ENCODE measurements around the gene DRD4. TPM values are rescaled to one million over a fixed set of nuclear protein-coding genes. Genes with fewer than 3 reads are reported as not detected.
A peak's percentile ranks its signal among the peaks of the same experiment; 100 is the strongest.

Gene DRD4
- total RNA-seq, 2 experiments from 2014 or later = 0.88 to 0.89 TPM

DNA sequence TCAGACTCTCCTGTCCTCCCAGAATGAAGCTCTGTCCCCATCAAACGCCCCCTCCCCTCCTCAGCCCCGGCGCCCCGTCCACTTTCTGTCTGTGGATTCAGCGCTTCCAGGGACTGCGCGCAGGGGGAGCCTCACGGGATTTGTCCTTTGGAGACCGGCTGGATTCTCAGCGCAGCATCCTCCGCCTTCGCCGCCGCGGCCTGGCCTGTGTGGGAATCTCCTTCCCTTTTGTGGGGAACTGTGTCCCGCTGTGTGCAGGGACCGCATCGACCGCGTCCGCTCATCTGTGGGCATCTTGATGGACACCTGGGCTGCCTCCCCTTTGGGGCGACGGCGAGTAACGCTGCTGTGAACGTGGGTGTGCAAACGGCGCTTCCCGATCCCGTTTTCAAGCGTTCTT lies 9.0 kb upstream of the DRD4 start:
- no peak for DNase-seq

DNA sequence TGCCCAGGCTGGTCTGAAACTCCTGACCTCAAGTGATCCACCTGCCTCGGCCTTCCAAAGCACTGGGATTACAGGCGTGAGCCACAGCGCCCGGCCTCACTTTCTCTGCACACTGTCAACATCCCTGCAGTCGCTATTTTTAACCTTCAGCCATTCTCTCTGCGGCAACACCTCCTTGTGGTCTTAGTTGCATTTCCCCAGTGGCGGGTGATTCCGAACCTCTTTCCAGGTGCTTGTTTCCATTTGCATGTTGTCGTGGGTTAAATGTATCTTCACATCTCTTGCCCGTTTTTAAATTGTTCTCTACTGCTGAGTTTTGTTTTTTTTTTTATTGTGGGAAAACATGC lies 7.9 kb upstream of the DRD4 start:
- CTCF ChIA-PET = no interaction called here

More for the DNA sequence above, 9.0 kb upstream of the DRD4 start:
- peak overlapping the region; percentile 14 for H3K27ac Mint-ChIP-seq
- CTCF ChIA-PET = no interaction called here
- intact Hi-C loops (cut with micrococcal nuclease) = no loop called here
- peak overlapping the region; percentile 15 for H3K4me3 Mint-ChIP-seq
- POLR2A ChIA-PET = interaction anchor here (1.5 kb wide), 1 partner anchor 12 kb away, joined by 4 read pairs; the partner anchor contains the start of gene IRF7
- peaks cover 2% of the 10 kb centered on the region for H3K36me3 Mint-ChIP-seq (ENCODE audit: low read depth)
- no peak for ATAC-seq
- no peaks in the 10 kb centered on the region for H3K9me3 Mint-ChIP-seq
- TF ChIP-seq, protein P1, sequence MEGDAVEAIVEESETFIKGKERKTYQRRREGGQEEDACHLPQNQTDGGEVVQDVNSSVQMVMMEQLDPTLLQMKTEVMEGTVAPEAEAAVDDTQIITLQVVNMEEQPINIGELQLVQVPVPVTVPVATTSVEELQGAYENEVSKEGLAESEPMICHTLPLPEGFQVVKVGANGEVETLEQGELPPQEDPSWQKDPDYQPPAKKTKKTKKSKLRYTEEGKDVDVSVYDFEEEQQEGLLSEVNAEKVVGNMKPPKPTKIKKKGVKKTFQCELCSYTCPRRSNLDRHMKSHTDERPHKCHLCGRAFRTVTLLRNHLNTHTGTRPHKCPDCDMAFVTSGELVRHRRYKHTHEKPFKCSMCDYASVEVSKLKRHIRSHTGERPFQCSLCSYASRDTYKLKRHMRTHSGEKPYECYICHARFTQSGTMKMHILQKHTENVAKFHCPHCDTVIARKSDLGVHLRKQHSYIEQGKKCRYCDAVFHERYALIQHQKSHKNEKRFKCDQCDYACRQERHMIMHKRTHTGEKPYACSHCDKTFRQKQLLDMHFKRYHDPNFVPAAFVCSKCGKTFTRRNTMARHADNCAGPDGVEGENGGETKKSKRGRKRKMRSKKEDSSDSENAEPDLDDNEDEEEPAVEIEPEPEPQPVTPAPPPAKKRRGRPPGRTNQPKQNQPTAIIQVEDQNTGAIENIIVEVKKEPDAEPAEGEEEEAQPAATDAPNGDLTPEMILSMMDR (IDR thresholded peaks at IDR 0.05) = no peak
- H3K27me3 Mint-ChIP-seq = peaks cover 21% of the 10 kb centered on the region
- peaks cover 22% of the 10 kb centered on the region for H3K4me1 Mint-ChIP-seq (ENCODE audit: low read depth)

DNA sequence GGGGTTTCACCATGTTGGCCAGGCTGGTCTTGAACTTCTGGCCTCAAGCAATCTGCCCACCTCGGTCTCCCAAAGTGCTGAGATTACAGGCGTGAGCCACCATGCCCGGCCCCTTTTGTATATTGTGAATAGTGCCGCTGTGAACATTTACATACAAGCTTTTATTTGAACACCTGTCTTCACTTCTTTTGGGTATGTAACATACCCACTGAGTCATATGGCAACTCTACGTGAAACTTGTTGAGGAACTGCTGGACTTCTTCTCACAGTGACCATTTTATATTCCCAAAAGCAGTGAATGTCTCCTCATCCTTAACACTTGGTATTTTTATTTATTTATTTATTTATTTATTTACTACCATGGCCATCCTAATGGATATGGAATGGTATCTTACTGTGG lies 6.2 kb upstream of the DRD4 start:
- ChIA-PET POLR2A (interaction anchor here (1.3 kb wide), 1 partner anchor 19 kb away, joined by 3 read pairs; no protein-coding TSS in a partner anchor), CTCF (no interaction called here)
- Mint-ChIP-seq H3K9me3 (no peaks in the 10 kb centered on the region), H3K27ac (no peak overlapping the region), H3K36me3 (ENCODE audit: low read depth) (peaks cover 2% of the 10 kb centered on the region), H3K4me1 (ENCODE audit: low read depth) (peaks cover 22% of the 10 kb centered on the region), H3K4me3 (no peak overlapping the region), H3K27me3 (peaks cover 25% of the 10 kb centered on the region)
- no peak for DNase-seq
- no peak for ATAC-seq
- TF ChIP-seq, protein P1 (IDR thresholded peaks at IDR 0.05) = no peak
- intact Hi-C loops (cut with micrococcal nuclease) = no loop called here

More for the DNA sequence above, 7.9 kb upstream of the DRD4 start:
- Mint-ChIP-seq H3K27ac (peak overlapping the region; percentile 60), H3K4me3 (peak overlapping the region; percentile 33), H3K36me3 (ENCODE audit: low read depth) (peaks cover 2% of the 10 kb centered on the region), H3K9me3 (no peaks in the 10 kb centered on the region), H3K27me3 (peaks cover 21% of the 10 kb centered on the region), H3K4me1 (ENCODE audit: low read depth) (peaks cover 22% of the 10 kb centered on the region)
- peak; percentile 49 for ATAC-seq
- intact Hi-C loops (cut with micrococcal nuclease) = no loop called here
- peak; percentile 49 for DNase-seq
- POLR2A ChIA-PET = no interaction called here
- TF ChIP-seq, protein P1 (IDR thresholded peaks at IDR 0.05) = no peak

DNA sequence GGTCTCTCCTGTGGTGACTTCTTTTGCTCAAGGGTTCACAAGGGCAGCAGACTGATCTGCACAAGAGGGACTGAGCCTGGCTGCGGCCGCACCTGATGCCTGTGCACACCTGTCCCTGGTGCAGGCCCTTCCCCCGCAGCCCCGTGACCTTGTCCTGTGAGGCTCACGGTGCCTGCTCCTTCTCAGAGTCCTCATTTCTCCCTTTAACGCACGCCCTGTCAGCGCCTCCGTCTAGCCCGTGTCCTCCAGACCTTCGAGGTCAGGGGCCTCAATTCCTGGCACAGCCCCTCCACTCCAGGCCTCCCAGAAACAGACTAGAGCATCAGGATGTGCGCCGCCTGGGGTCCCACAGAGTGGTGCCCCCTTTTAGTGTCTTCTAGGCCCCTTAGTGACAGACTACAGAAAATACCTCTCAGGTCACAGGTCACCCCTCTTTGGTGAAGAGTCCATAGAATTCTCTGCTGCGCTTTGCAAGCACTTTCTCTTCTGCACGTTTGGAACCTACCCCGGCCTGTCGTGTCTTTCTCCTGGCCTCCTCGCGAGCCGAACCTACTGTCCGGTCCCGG lies 1.0 kb upstream of the DRD4 start:
- intact Hi-C loops (cut with micrococcal nuclease) = no loop called here
- no peak for DNase-seq
- H3K27ac Mint-ChIP-seq = no peak overlapping the region
- ChIA-PET CTCF (no interaction called here), POLR2A (interaction anchor here (0.6 to 0.7 kb wide), 2 partner anchors 68 to 139 kb away, joined by 3 read pairs; no protein-coding TSS in a partner anchor)
- H3K27me3 Mint-ChIP-seq = peaks cover 31% of the 10 kb centered on the region
- H3K36me3 Mint-ChIP-seq (ENCODE audit: low read depth) = peaks cover 2% of the 10 kb centered on the region
- peaks cover 17% of the 10 kb centered on the region for H3K4me1 Mint-ChIP-seq (ENCODE audit: low read depth)
- TF ChIP-seq, protein P1 (IDR thresholded peaks at IDR 0.05) = no peak
- no peak for ATAC-seq
- no peak overlapping the region for H3K4me3 Mint-ChIP-seq
- no peaks in the 10 kb centered on the region for H3K9me3 Mint-ChIP-seq

DNA sequence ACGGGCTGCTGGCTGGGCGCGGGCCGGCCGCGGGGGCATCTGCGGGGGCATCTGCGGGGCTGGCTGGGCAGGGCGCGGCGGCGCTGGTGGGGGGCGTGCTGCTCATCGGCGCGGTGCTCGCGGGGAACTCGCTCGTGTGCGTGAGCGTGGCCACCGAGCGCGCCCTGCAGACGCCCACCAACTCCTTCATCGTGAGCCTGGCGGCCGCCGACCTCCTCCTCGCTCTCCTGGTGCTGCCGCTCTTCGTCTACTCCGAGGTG lies 194 bp downstream of the DRD4 start:
- Mint-ChIP-seq H3K4me1 (ENCODE audit: low read depth) (peaks cover 17% of the 10 kb centered on the region), H3K27me3 (peaks cover 31% of the 10 kb centered on the region), H3K27ac (no peak overlapping the region), H3K4me3 (peak overlapping the region; percentile 7), H3K36me3 (ENCODE audit: low read depth) (peaks cover 2% of the 10 kb centered on the region), H3K9me3 (no peaks in the 10 kb centered on the region)
- DNase-seq (no peak), ATAC-seq (no peak)
- CTCF ChIA-PET = interaction anchor here (1.1 kb wide), 1 partner anchor 9 kb away, joined by 4 read pairs; no protein-coding TSS in a partner anchor
- TF ChIP-seq, protein P1 (IDR thresholded peaks at IDR 0.05) = no peak
- POLR2A ChIA-PET = interaction anchor here (0.8 kb wide), 1 partner anchor 50 kb away, joined by 3 read pairs; no protein-coding TSS in a partner anchor
- intact Hi-C loops (cut with micrococcal nuclease) = no loop called here

Data from activated CD8-positive, alpha-beta T cell treated with anti-CD3 and anti-CD28 coated beads for 36 hours (primary cell).